SH-SY5Y (cell line): Measurements from ENCODE around the gene FBXO46.

ENCODE experiments used
- GATA2 ChIP-seq: IDR thresholded peaks from 2 replicates; pipeline ENCODE4 v1.6.1; 2011; ENCODE audit warnings: mild to moderate bottlenecking, low read depth, low read length
- GATA3 ChIP-seq: IDR thresholded peaks from 2 replicates; pipeline ENCODE4 v1.6.1; 2011; ENCODE audit warnings: low read depth, mild to moderate bottlenecking, low read length, moderate library complexity

The FBXO46 gene

GRCh38 chr19:45730368-45731288 is at the start of gene FBXO46:
FBXO46 (minus strand) TSS chr19:45730896; CDS start chr19:45713495, 17,401 bp downstream.
- no peak for TF ChIP-seq GATA2
- TF ChIP-seq GATA3: no peak

GRCh38 chr19:45780146-45780447 is 49.4 kb upstream of the FBXO46 start:
- TF ChIP-seq GATA2 (no peak), GATA3 (no peak)

- no peak for TF ChIP-seq GATA3
- TF ChIP-seq GATA2: no peak
Measured at GRCh38 chr19:45779231-45780145, 48.8 kb upstream of the FBXO46 start.

- no peak for TF ChIP-seq GATA2
- TF ChIP-seq GATA3: no peak
Measured at GRCh38 chr19:45778010-45778661, 47.4 kb upstream of the FBXO46 start.

- TF ChIP-seq GATA3 (no peak), GATA2 (no peak)
Measured at GRCh38 chr19:45777395-45777961, 46.8 kb upstream of the FBXO46 start.

- TF ChIP-seq GATA2 (no peak), GATA3 (no peak)
Measured at GRCh38 chr19:45774765-45775164, 44.1 kb upstream of the FBXO46 start.

GRCh38 chr19:45773384-45773783 is 42.7 kb upstream of the FBXO46 start:
- TF ChIP-seq GATA3 (no peak), GATA2 (no peak; the same call in 1 of the 2 replicates)

- TF ChIP-seq GATA2: no peak
- no peak for TF ChIP-seq GATA3
Measured at GRCh38 chr19:45772912-45773311, 42.2 kb upstream of the FBXO46 start.

- TF ChIP-seq GATA3: no peak
- no peak for TF ChIP-seq GATA2
Measured at GRCh38 chr19:45772130-45772840, 41.6 kb upstream of the FBXO46 start.

GRCh38 chr19:45771311-45771933 is 40.7 kb upstream of the FBXO46 start:
- TF ChIP-seq GATA2: no peak
- TF ChIP-seq GATA3: no peak

- TF ChIP-seq GATA3: no peak
Measured at GRCh38 chr19:45770192-45771101, 39.8 kb upstream of the FBXO46 start.

- TF ChIP-seq GATA3: no peak
- TF ChIP-seq GATA2: no peak
Measured at GRCh38 chr19:45769821-45770191, 39.1 kb upstream of the FBXO46 start.
